GM13977 (cell line): Measurements from ENCODE around the gene DGKE.

Experiments used
- DNase-seq: peaks from one replicate; pipeline ENCODE4 v3.0.0; 2012; ENCODE audit warnings: low spot score
- CTCF ChIP-seq: IDR thresholded peaks from 2 replicates; pipeline ENCODE4 v1.5.1; 2012; ENCODE audit warnings: mild to moderate bottlenecking, control low read depth; ENCODE audit not compliant: insufficient read depth; ENCODE audit errors: extremely low read depth, missing control alignments
- in situ Hi-C: fragments of 300-500 bp; cut with MboI; formaldehyde crosslinking; loops from one replicate; pipeline ENCODE4 v1.12.0; 2022; ENCODE audit warnings: low sequenced_read_pairs, low pct_unique_long_range_greater_than_20kb, mixed read lengths, inconsistent platforms; ENCODE audit not compliant: unreplicated experiment

The DGKE gene

GRCh38 chr17:56896217-56896967 lies 62.4 kb downstream of the DGKE start:
- TF ChIP-seq CTCF: no peak
- in situ Hi-C loops: no loop called here
- DNase-seq: no peak

- no peak for DNase-seq
- in situ Hi-C loops: no loop called here
Observed at GRCh38 chr17:56896968-56897359, 63.0 kb downstream of the DGKE start.

GRCh38 chr17:56897646-56898424 lies 63.9 kb downstream of the DGKE start:
- no peak for TF ChIP-seq CTCF
- in situ Hi-C loops: no loop called here
- DNase-seq: no peak

More at GRCh38 chr17:56896968-56897359, 63.0 kb downstream of the DGKE start:
- no peak for TF ChIP-seq CTCF

- in situ Hi-C loops: no loop called here
- no peak for DNase-seq
- no peak for TF ChIP-seq CTCF
Observed at GRCh38 chr17:56898874-56899273, 64.9 kb downstream of the DGKE start.

- in situ Hi-C loops: no loop called here
- no peak for TF ChIP-seq CTCF
- no peak for DNase-seq
Observed at GRCh38 chr17:56899403-56899802, 65.5 kb downstream of the DGKE start.

- in situ Hi-C loops: no loop called here
- DNase-seq: no peak
- TF ChIP-seq CTCF: no peak
Observed at GRCh38 chr17:56902348-56902747, 68.4 kb downstream of the DGKE start.
